Measurements from ENCODE around the gene FOXP4. TPM values are rescaled to one million over a fixed set of nuclear protein-coding genes. Genes with fewer than 3 reads are reported as not detected.

Gene FOXP4
- total RNA-seq, 1 donor from 2014 or later = 22.4 TPM

- no peak for TF ChIP-seq CTCF (IDR thresholded peaks at IDR 0.05; ENCODE audit: insufficient read depth, low read length, poor library complexity, severe bottlenecking)
- Histone ChIP-seq H3K27me3 (ENCODE audit: control insufficient read depth, insufficient read depth, low read length) (no peaks in the 10 kb centered on the region), H3K36me3 (ENCODE audit: control insufficient read depth, insufficient read depth, low read length) (no peaks in the 10 kb centered on the region), H3K4me3 (ENCODE audit: low read depth, low read length) (no peak overlapping the region)
- no peak for DNase-seq (ENCODE audit: low read depth)
These were observed 4.8 kb upstream of the FOXP4 start for GRCh38 chr6:41541364-41541763.

GRCh38 chr6:41543087-41543486 lies 3.1 kb upstream of the FOXP4 start:
- no peak for TF ChIP-seq CTCF (IDR thresholded peaks at IDR 0.05; ENCODE audit: insufficient read depth, low read length, poor library complexity, severe bottlenecking)
- no peak for DNase-seq (ENCODE audit: low read depth)
- no peaks in the 10 kb centered on the region for H3K27me3 ChIP-seq (ENCODE audit: control insufficient read depth, insufficient read depth, low read length)
- no peaks in the 10 kb centered on the region for H3K36me3 ChIP-seq (ENCODE audit: control insufficient read depth, insufficient read depth, low read length)
- H3K4me3 ChIP-seq (ENCODE audit: low read depth, low read length) = no peak overlapping the region

- Histone ChIP-seq H3K4me3 (ENCODE audit: low read depth, low read length) (peak overlapping the region; percentile 91), H3K27me3 (ENCODE audit: control insufficient read depth, insufficient read depth, low read length) (no peaks in the 10 kb centered on the region), H3K36me3 (ENCODE audit: control insufficient read depth, insufficient read depth, low read length) (no peaks in the 10 kb centered on the region)
- no peak for TF ChIP-seq CTCF (IDR thresholded peaks at IDR 0.05; ENCODE audit: insufficient read depth, low read length, poor library complexity, severe bottlenecking)
- no peak for DNase-seq (ENCODE audit: low read depth)
These were observed 906 bp upstream of the FOXP4 start for GRCh38 chr6:41545247-41545702.

- no peak for TF ChIP-seq CTCF (IDR thresholded peaks at IDR 0.05; ENCODE audit: insufficient read depth, low read length, poor library complexity, severe bottlenecking)
- DNase-seq (ENCODE audit: low read depth) = no peak
- Histone ChIP-seq H3K36me3 (ENCODE audit: control insufficient read depth, insufficient read depth, low read length) (no peaks in the 10 kb centered on the region), H3K27me3 (ENCODE audit: control insufficient read depth, insufficient read depth, low read length) (no peaks in the 10 kb centered on the region), H3K4me3 (ENCODE audit: low read depth, low read length) (peak overlapping the region; percentile 91)
These were observed 289 bp downstream of the FOXP4 start for GRCh38 chr6:41546475-41546865.

- DNase-seq (ENCODE audit: low read depth) = no peak
These were observed 951 bp downstream of the FOXP4 start for GRCh38 chr6:41546866-41547798.

More at GRCh38 chr6:41546866-41547798, 951 bp downstream of the FOXP4 start:
- no peaks in the 10 kb centered on the region for H3K27me3 ChIP-seq (ENCODE audit: control insufficient read depth, insufficient read depth, low read length)
- peak overlapping the region; percentile 91 for H3K4me3 ChIP-seq (ENCODE audit: low read depth, low read length)
- no peaks in the 10 kb centered on the region for H3K36me3 ChIP-seq (ENCODE audit: control insufficient read depth, insufficient read depth, low read length)
- TF ChIP-seq CTCF (IDR thresholded peaks at IDR 0.05; ENCODE audit: insufficient read depth, low read length, poor library complexity, severe bottlenecking) = no peak
